HepG2 (cell line): Measurements from ENCODE around the gene GRAMD2A. TPM values are rescaled to one million over a fixed set of nuclear protein-coding genes. Genes with fewer than 3 reads are reported as not detected.

Experiments used
- AGO2 ChIP-seq: fragments of 200-400 bp; formaldehyde crosslinking; optimal IDR thresholded peaks from 2 replicates; pipeline ENCODE3; 2017; ENCODE audit warnings: mild to moderate bottlenecking, low read depth, low read length, moderate library complexity
- ATF5 ChIP-seq: sonication (generic); formaldehyde crosslinking; IDR thresholded peaks from 2 replicates; pipeline ENCODE4 v1.4.0; 2020; ENCODE audit warnings: mild to moderate bottlenecking, low read depth, missing genetic modification reagents
- CEBPG ChIP-seq: IDR thresholded peaks from 2 replicates; pipeline ENCODE4 v1.6.1; 2016
- GPBP1L1 ChIP-seq: sonication (generic); formaldehyde crosslinking; IDR thresholded peaks from 2 replicates; pipeline ENCODE4 v1.5.0; 2020; ENCODE audit warnings: mild to moderate bottlenecking, missing genetic modification reagents
- GTF3A ChIP-seq: sonication (generic); formaldehyde crosslinking; conservative IDR thresholded peaks from 2 replicates; pipeline ENCODE4 v1.4.0; 2020; ENCODE audit warnings: mild to moderate bottlenecking, missing genetic modification reagents
- MLLT10 ChIP-seq: sonication (generic); formaldehyde crosslinking; IDR thresholded peaks from 2 replicates; pipeline ENCODE4 v1.4.0; 2020; ENCODE audit warnings: missing genetic modification reagents
- MXD1 ChIP-seq: sonication (generic); formaldehyde crosslinking; IDR thresholded peaks from 2 replicates; pipeline ENCODE4 v1.4.0; 2020; ENCODE audit warnings: mild to moderate bottlenecking, missing genetic modification reagents
- NFE2 ChIP-seq: sonication (generic); formaldehyde crosslinking; IDR thresholded peaks from 2 replicates; pipeline ENCODE4 v1.4.0; 2020; ENCODE audit warnings: missing genetic modification reagents
- NRL ChIP-seq: sonication (generic); formaldehyde crosslinking; IDR thresholded peaks from 2 replicates; pipeline ENCODE4 v1.5.0; 2020; ENCODE audit warnings: missing genetic modification reagents, mild to moderate bottlenecking, moderate library complexity, borderline replicate concordance
- RFX1 ChIP-seq: fragments of 450-650 bp; IDR thresholded peaks from 2 replicates; pipeline ENCODE4 v1.6.1; 2017
- SP4 ChIP-seq: sonication (generic); formaldehyde crosslinking; IDR thresholded peaks from 2 replicates; pipeline ENCODE4 v1.8.1; 2023; ENCODE audit warnings: mild to moderate bottlenecking, missing genetic modification reagents
- SP5 ChIP-seq: IDR thresholded peaks from 2 replicates; pipeline ENCODE4 v1.6.1; 2016; ENCODE audit warnings: low read depth, borderline replicate concordance
- UBTF ChIP-seq: sonication (generic); formaldehyde crosslinking; IDR thresholded peaks from 2 replicates; pipeline ENCODE4 v1.4.0; 2020; ENCODE audit warnings: mild to moderate bottlenecking, missing genetic modification reagents
- ZBTB25 ChIP-seq: IDR thresholded peaks from 2 replicates; pipeline ENCODE4 v1.6.1; 2018; ENCODE audit warnings: missing genetic modification reagents
- ZC3H4 ChIP-seq: sonication (generic); formaldehyde crosslinking; IDR thresholded peaks from 2 replicates; pipeline ENCODE4 v1.4.0; 2020; ENCODE audit warnings: missing genetic modification reagents, borderline replicate concordance
- ZNF121 ChIP-seq: sonication (generic); formaldehyde crosslinking; IDR thresholded peaks from 2 replicates; pipeline ENCODE4 v1.5.0; 2020; ENCODE audit warnings: mild to moderate bottlenecking, missing genetic modification reagents
- ZNF225 ChIP-seq: sonication (generic); formaldehyde crosslinking; IDR thresholded peaks from 2 replicates; pipeline ENCODE4 v1.4.0; 2020; ENCODE audit warnings: mild to moderate bottlenecking, missing genetic modification reagents
- ZNF326 ChIP-seq: sonication (generic); formaldehyde crosslinking; IDR thresholded peaks from 2 replicates; pipeline ENCODE4 v1.4.0; 2020; ENCODE audit warnings: missing genetic modification reagents, borderline replicate concordance
- ZNF513 ChIP-seq: sonication (generic); formaldehyde crosslinking; conservative IDR thresholded peaks from 2 replicates; pipeline ENCODE4 v1.5.0; 2020; ENCODE audit warnings: missing genetic modification reagents
- ZNF580 ChIP-seq: IDR thresholded peaks from 2 replicates; pipeline ENCODE4 v1.6.1; 2016; ENCODE audit warnings: low read depth, borderline replicate concordance
- ZNF709 ChIP-seq: sonication (generic); formaldehyde crosslinking; IDR thresholded peaks from 2 replicates; pipeline ENCODE4 v1.5.0; 2020; ENCODE audit warnings: mild to moderate bottlenecking, missing genetic modification reagents
- ZNF782 ChIP-seq: sonication (generic); formaldehyde crosslinking; IDR thresholded peaks from 2 replicates; pipeline ENCODE4 v1.4.0; 2020; ENCODE audit warnings: missing genetic modification reagents, mild to moderate bottlenecking, borderline replicate concordance
- polyA plus RNA-seq, 8 experiments: library from polyadenylated mRNA; depleted of rRNA in 3 of 8; stranded (reverse) in 7 of 8; unstranded in 1 of 8; fragments of >200 nt; fragmentation: Illumina TruSeq in 4 of 8; extraction: Trizol in 4 of 8; gene quantifications; 2 replicates each; pipeline versions ENCODE4 v1.2.1 to v1.2.3, GENCODE V29; 2011 to 2016; ENCODE audit warnings: low read depth in 4 of 8, missing spikeins in 1 of 8, mixed read lengths in 1 of 8; ENCODE audit not compliant: insufficient read depth in 1 of 8
- total RNA-seq, 5 experiments: library from RNA; depleted of rRNA; stranded (reverse); fragments of >200 nt; fragmentation: Illumina TruSeq; extraction: Trizol; gene quantifications; 2 replicates each; pipeline ENCODE4 v1.2.3, GENCODE V29; 2016; ENCODE audit warnings: low read depth in 1 of 5

The GRAMD2A gene
- total and polyA plus RNA-seq, 2 of the 13 experiments (the other 11 are each of a cell fraction or from before 2014, with no cell fraction given): 0.04 TPM; not detected in 1

- TF ChIP-seq ATF5 (no peak), ZNF326 (no peak), SP5 (peak; percentile 86), SP4 (CRISPR knock-in tag) (peak; percentile 96), GTF3A (0 out of 2 replicates have a peak, but pooled peaks have one; percentile 6), UBTF (CRISPR knock-in tag) (peak; percentile 76), NFE2 (CRISPR knock-in tag) (no peak), ZNF709 (CRISPR knock-in tag) (peak; percentile 90), ZNF782 (CRISPR knock-in tag) (peak; percentile 63), CEBPG (CRISPR knock-in tag) (no peak), AGO2 (no peak), ZNF513 (CRISPR knock-in tag) (no peak), ZNF121 (CRISPR knock-in tag) (peak; percentile 30; the same call in 1 of the 2 replicates), NRL (peak; percentile 57; the same call in 1 of the 2 replicates), RFX1 (no peak), ZBTB25 (CRISPR knock-in tag) (peak; percentile 93), MLLT10 (CRISPR knock-in tag) (no peak), ZC3H4 (0 out of 2 replicates have a peak, but pooled peaks have one; percentile 12), ZNF225 (CRISPR knock-in tag) (no peak; the same call in 1 of the 2 replicates), GPBP1L1 (CRISPR knock-in tag) (no peak), ZNF580 (peak; percentile 78; the same call in 1 of the 2 replicates), MXD1 (CRISPR knock-in tag) (0 out of 2 replicates have a peak, but pooled peaks have one; percentile 50)
These were observed 33.7 kb upstream of the GRAMD2A start, which contains the start of gene PKM (continued) for GRCh38 chr15:72231066-72231832.
